KOPT-K1 (cell line): Measurements from ENCODE around the gene SKI.

ENCODE experiments used
- H3K27ac ChIP-seq: fragments of 200-600 bp; sonication (generic); 2 replicates; pipeline ENCODE4 v1.5.1; 2016; ENCODE audit warnings: antibody characterized with exemption, mild to moderate bottlenecking, low read depth, low read length; ENCODE audit not compliant: poor library complexity, severe bottlenecking
- H3K36me3 ChIP-seq: fragments of 200-600 bp; sonication (generic); 2 replicates; pipeline ENCODE4 v1.5.1; 2017; ENCODE audit warnings: antibody characterized with exemption, mild to moderate bottlenecking, low read length, moderate library complexity; ENCODE audit not compliant: insufficient read depth
- H3K9me3 ChIP-seq: fragments of 200-600 bp; sonication (generic); 2 replicates; pipeline ENCODE4 v1.5.1; 2017; ENCODE audit warnings: antibody characterized with exemption, low read length, mild to moderate bottlenecking; ENCODE audit not compliant: insufficient read depth, poor library complexity, severe bottlenecking

SKI gene

GRCh38 chr1:2201062-2201461, 27.1 kb upstream of the SKI start:
- H3K27ac ChIP-seq: no peak overlapping the region
- H3K9me3 ChIP-seq: no peaks in the 10 kb centered on the region
- H3K36me3 ChIP-seq: no peaks in the 10 kb centered on the region

- Histone ChIP-seq H3K36me3 (no peaks in the 10 kb centered on the region), H3K27ac (no peak overlapping the region), H3K9me3 (no peaks in the 10 kb centered on the region)
Observed at GRCh38 chr1:2202008-2202575, 26.0 kb upstream of the SKI start.

DNA sequence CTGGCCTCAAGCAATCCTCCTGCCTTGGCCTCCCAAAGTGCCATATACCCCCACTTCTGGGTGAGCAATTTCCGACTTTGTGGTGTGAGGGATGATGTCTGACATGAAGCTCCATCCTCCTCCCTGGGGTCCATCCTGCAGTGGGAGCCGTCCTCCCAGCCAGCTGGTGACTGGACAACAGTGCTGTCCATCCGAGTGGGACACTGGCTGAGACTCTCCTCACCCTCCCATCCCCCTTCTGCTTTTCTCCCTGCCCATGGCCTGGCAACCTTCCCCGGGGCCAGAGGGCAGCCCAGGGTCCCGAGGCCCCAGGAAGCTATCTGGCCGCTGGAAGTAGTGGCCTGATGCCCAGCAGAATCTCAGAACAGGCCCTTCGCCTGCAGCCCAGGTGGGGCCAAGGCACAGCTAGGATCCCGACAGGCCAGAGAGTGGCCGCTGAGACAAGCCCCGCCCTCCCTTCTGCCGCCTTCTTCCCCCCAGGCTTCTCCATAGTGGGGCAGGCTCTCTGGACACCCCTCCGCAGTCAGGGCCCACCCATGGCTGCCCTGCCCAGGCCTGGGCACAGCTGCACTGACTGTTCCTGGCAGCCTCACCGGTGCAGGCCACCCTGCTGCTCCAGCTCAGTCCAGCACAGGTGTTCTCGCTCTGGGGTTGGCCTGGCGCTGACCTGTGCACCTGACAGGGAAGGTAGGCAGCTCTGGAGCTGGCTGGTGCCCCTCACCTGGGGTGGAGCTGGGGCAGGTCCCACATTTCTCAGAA, 25.1 kb upstream of the SKI start:
- Histone ChIP-seq H3K9me3 (no peaks in the 10 kb centered on the region), H3K27ac (no peak overlapping the region), H3K36me3 (no peaks in the 10 kb centered on the region)

- Histone ChIP-seq H3K36me3 (no peaks in the 10 kb centered on the region), H3K9me3 (no peaks in the 10 kb centered on the region), H3K27ac (no peak overlapping the region)
Observed at GRCh38 chr1:2203671-2204414, 24.3 kb upstream of the SKI start.

DNA sequence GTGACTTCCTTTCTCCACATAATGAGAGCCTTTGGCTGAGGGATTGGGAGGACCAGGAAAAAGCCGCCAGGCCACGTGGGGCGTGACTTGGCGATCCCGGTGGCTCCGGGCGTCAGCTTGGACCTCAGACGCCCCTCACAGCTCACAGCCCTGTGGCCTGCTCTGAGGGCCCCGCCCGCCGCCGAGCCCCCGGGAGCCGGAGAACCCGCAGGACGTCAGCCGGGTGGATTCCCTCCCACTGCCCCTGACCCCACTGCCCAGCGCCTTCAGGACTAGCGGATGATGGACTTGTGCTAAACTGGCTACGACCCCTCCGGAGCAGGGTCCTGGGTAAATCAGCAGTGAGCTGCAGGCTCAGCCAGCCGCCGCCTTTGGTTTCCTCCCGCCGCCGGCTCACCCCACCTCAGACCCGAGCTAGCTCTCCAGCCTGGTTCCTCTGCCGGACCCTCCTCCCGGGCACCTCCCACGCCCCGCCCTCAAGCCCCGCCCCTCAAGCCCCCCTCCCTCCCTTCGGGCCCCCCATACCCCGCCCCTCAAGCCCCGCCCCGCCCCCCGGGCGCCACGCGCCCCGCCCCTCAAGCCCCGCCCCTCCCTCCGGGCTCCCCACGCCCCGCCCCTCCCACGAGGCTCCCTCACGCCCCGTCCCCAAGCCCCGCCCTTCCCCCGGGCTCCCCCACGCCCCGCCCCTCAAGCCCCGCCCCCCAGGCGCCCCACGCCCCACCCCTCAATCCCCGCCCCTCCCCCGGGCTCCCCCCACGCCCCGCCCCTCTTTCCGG, 23.5 kb upstream of the SKI start:
- Histone ChIP-seq H3K9me3 (no peaks in the 10 kb centered on the region), H3K27ac (no peak overlapping the region), H3K36me3 (no peaks in the 10 kb centered on the region)

GRCh38 chr1:2205191-2205952, 22.7 kb upstream of the SKI start:
- Histone ChIP-seq H3K9me3 (no peaks in the 10 kb centered on the region), H3K27ac (no peak overlapping the region), H3K36me3 (no peaks in the 10 kb centered on the region)

GRCh38 chr1:2206813-2207487, 21.2 kb upstream of the SKI start:
- H3K27ac ChIP-seq: no peak overlapping the region
- no peaks in the 10 kb centered on the region for H3K9me3 ChIP-seq
- no peaks in the 10 kb centered on the region for H3K36me3 ChIP-seq

GRCh38 chr1:2208309-2209239, 19.5 kb upstream of the SKI start:
- H3K27ac ChIP-seq: no peak overlapping the region
- no peaks in the 10 kb centered on the region for H3K9me3 ChIP-seq

DNA sequence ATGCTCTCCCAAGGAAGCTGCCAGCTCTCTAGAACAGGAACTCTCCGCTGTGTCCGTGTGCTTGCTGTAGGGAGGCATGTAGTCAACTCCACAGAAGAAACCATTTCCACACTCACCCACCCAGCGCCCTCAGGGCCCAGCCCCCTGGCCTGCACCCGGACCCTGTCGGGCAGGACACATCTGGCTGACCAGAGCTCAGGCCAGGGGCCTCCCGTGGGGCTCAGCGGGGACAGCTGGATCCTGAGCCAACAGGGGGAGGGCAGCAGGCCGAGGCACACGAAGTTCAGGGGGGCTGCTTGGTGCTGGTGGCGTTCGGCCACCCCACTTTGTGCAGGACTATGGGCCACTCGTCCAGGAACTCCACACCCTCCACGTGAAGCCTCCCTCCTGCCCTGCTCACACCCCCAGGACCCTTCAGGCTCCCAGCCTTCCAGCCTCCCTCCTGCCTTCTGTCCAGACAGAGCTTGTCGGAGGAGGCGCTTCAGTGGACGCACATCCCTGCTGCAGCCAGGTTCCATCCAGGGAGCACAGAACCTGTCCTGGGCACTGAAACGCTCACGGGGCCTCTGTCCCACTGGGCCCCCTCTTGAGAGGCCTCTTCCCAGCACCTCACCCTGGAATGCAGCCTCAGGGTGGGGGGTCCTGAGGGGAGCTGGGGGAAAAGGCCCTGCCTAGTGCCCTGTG, 18.6 kb upstream of the SKI start:
- no peaks in the 10 kb centered on the region for H3K9me3 ChIP-seq
- H3K36me3 ChIP-seq: no peaks in the 10 kb centered on the region
- H3K27ac ChIP-seq: no peak overlapping the region

More at GRCh38 chr1:2208309-2209239, 19.5 kb upstream of the SKI start:
- H3K36me3 ChIP-seq: no peaks in the 10 kb centered on the region

DNA sequence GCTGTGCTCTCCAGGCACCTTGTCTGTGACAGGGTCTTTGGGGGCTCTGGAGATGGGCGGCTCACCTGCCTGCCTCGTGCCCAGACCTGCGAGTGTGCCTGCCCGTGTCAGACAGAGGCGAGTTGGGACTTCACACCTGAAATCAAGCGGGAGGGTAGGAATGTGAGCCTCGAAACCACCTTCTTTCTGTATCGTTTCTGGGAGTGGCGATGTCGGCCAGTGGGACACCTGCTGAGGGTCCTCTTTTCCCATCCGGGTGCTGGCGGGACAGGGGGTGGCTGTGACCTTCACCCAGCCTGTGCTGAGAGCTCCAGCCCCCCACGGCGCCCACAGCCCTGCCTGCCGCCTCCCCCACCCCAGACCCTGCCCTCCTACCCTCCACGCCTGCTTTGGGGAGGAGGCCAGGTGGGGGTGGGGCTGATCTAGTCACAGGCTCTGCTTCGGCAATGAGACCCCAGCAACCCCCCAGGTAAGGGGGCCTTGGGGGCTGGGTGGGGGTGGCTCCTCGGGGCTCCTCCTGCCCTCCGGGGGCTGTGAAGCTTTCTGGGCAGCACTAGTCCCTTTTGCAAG, 17.9 kb upstream of the SKI start:
- no peak overlapping the region for H3K27ac ChIP-seq
- H3K36me3 ChIP-seq: no peaks in the 10 kb centered on the region
- H3K9me3 ChIP-seq: no peaks in the 10 kb centered on the region

- H3K27ac ChIP-seq: no peak overlapping the region
- no peaks in the 10 kb centered on the region for H3K36me3 ChIP-seq
- H3K9me3 ChIP-seq: no peaks in the 10 kb centered on the region
Observed at GRCh38 chr1:2210786-2211185, 17.3 kb upstream of the SKI start.

DNA sequence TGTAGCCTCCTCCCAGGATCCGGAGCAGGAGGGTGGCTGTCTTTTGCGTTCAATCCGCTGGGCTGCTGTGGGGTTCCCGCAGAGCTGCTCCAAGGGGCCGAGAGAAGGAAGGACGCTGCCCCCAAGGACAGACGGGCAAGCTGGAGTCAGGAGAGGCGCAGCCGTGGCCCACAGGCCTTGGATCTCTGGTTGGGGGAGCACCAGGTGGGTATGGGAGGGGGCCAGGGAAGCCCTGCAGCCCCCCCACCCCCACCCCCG, 15.9 kb upstream of the SKI start:
- Histone ChIP-seq H3K36me3 (no peaks in the 10 kb centered on the region), H3K27ac (no peak overlapping the region), H3K9me3 (no peaks in the 10 kb centered on the region)
